Activated naive CD4-positive, alpha-beta T cell treated with anti-CD3 and anti-CD28 coated beads, Interleukin-2, amount 50 U/mL, for 24 hours (primary cell): ENCODE results near the gene C20orf141.
"Not testable (repeated sequence)": the region's sequence is repeated elsewhere in the genome, so short reads cannot be mapped to it uniquely, and the experiment has no call there.

Experiments used
- H3K27ac Mint-ChIP-seq: one replicate; pipeline ENCODE4 v1.8.0; 2021; ENCODE audit warnings: mild to moderate bottlenecking, mixed read lengths
- H3K27me3 Mint-ChIP-seq: one replicate; pipeline ENCODE4 v1.8.0; 2021; ENCODE audit warnings: mixed read lengths
- H3K36me3 Mint-ChIP-seq: one replicate; pipeline ENCODE4 v1.8.0; 2021; ENCODE audit warnings: mixed read lengths
- H3K4me1 Mint-ChIP-seq: one replicate; pipeline ENCODE4 v1.8.0; 2021; ENCODE audit warnings: mixed read lengths
- H3K4me3 Mint-ChIP-seq: one replicate; pipeline ENCODE4 v1.8.0; 2021; ENCODE audit warnings: mild to moderate bottlenecking, mixed read lengths
- H3K9me3 Mint-ChIP-seq: one replicate; pipeline ENCODE4 v1.8.0; 2021; ENCODE audit warnings: mixed read lengths

C20orf141 gene

GRCh38 chr20:2814587-2815051 lies at the start of gene C20orf141:
TSS of gene C20orf141 (plus strand) at chr20:2814987. CDS start at chr20:2815185, 198 bp downstream.
- Mint-ChIP-seq H3K9me3 (peaks cover 9% of the 10 kb centered on the region), H3K27me3 (peaks cover 16% of the 10 kb centered on the region), H3K36me3 (no peaks in the 10 kb centered on the region), H3K27ac (peak within 1 kb of the TSS; percentile 41), H3K4me3 (no peak within 1 kb of the TSS), H3K4me1 (no peaks in the 10 kb centered on the region)

- H3K4me3 Mint-ChIP-seq: no peak overlapping the region
- no peaks in the 10 kb centered on the region for H3K36me3 Mint-ChIP-seq
- peaks cover 6% of the 10 kb centered on the region for H3K4me1 Mint-ChIP-seq
- H3K27me3 Mint-ChIP-seq: peaks cover 2% of the 10 kb centered on the region
- H3K27ac Mint-ChIP-seq: no peak overlapping the region
- no peaks in the 10 kb centered on the region for H3K9me3 Mint-ChIP-seq
Observed at GRCh38 chr20:2767768-2768631, 46.8 kb upstream of the C20orf141 start.

GRCh38 chr20:2768632-2769015 lies 46.2 kb upstream of the C20orf141 start:
- Mint-ChIP-seq H3K4me3 (no peak overlapping the region), H3K9me3 (no peaks in the 10 kb centered on the region), H3K36me3 (no peaks in the 10 kb centered on the region), H3K4me1 (peaks cover 6% of the 10 kb centered on the region), H3K27ac (no peak overlapping the region), H3K27me3 (peaks cover 2% of the 10 kb centered on the region)

- not testable (repeated sequence) for H3K27ac Mint-ChIP-seq, H3K27me3 Mint-ChIP-seq, H3K4me1 Mint-ChIP-seq, H3K9me3 Mint-ChIP-seq, H3K4me3 Mint-ChIP-seq, H3K36me3 Mint-ChIP-seq
Observed at GRCh38 chr20:2770091-2770490, 44.7 kb upstream of the C20orf141 start.

GRCh38 chr20:2771631-2772080 lies 43.1 kb upstream of the C20orf141 start:
- H3K36me3 Mint-ChIP-seq: no peaks in the 10 kb centered on the region
- H3K27me3 Mint-ChIP-seq: peaks cover 2% of the 10 kb centered on the region
- no peaks in the 10 kb centered on the region for H3K9me3 Mint-ChIP-seq
- no peak overlapping the region for H3K4me3 Mint-ChIP-seq
- peaks cover 6% of the 10 kb centered on the region for H3K4me1 Mint-ChIP-seq
- no peak overlapping the region for H3K27ac Mint-ChIP-seq

- Mint-ChIP-seq H3K4me1 (peaks cover 6% of the 10 kb centered on the region), H3K27me3 (no peaks in the 10 kb centered on the region), H3K36me3 (no peaks in the 10 kb centered on the region), H3K9me3 (no peaks in the 10 kb centered on the region), H3K4me3 (no peak overlapping the region), H3K27ac (no peak overlapping the region)
Observed at GRCh38 chr20:2773812-2774211, 41.0 kb upstream of the C20orf141 start.

- H3K4me3 Mint-ChIP-seq: no peak overlapping the region
- peaks cover 6% of the 10 kb centered on the region for H3K4me1 Mint-ChIP-seq
- no peaks in the 10 kb centered on the region for H3K27me3 Mint-ChIP-seq
Observed at GRCh38 chr20:2775139-2775538, 39.6 kb upstream of the C20orf141 start.

GRCh38 chr20:2778602-2779321 lies 36.0 kb upstream of the C20orf141 start:
- no peaks in the 10 kb centered on the region for H3K9me3 Mint-ChIP-seq
- H3K36me3 Mint-ChIP-seq: no peaks in the 10 kb centered on the region
- H3K4me3 Mint-ChIP-seq: no peak overlapping the region
- no peak overlapping the region for H3K27ac Mint-ChIP-seq
- H3K27me3 Mint-ChIP-seq: peaks cover 3% of the 10 kb centered on the region
- H3K4me1 Mint-ChIP-seq: no peaks in the 10 kb centered on the region

More at GRCh38 chr20:2775139-2775538, 39.6 kb upstream of the C20orf141 start:
- H3K27ac Mint-ChIP-seq: no peak overlapping the region
- H3K9me3 Mint-ChIP-seq: no peaks in the 10 kb centered on the region
- no peaks in the 10 kb centered on the region for H3K36me3 Mint-ChIP-seq

GRCh38 chr20:2780948-2781347 lies 33.8 kb upstream of the C20orf141 start:
- no peak overlapping the region for H3K27ac Mint-ChIP-seq
- H3K4me1 Mint-ChIP-seq: no peaks in the 10 kb centered on the region
- no peak overlapping the region for H3K4me3 Mint-ChIP-seq
- H3K36me3 Mint-ChIP-seq: no peaks in the 10 kb centered on the region
- H3K9me3 Mint-ChIP-seq: no peaks in the 10 kb centered on the region
- H3K27me3 Mint-ChIP-seq: peaks cover 3% of the 10 kb centered on the region

GRCh38 chr20:2783908-2784566 lies 30.8 kb upstream of the C20orf141 start:
- H3K9me3 Mint-ChIP-seq: no peaks in the 10 kb centered on the region
- H3K27me3 Mint-ChIP-seq: peaks cover 3% of the 10 kb centered on the region

GRCh38 chr20:2793471-2793870 lies 21.3 kb upstream of the C20orf141 start:
- Mint-ChIP-seq H3K27me3 (peaks cover 12% of the 10 kb centered on the region), H3K4me3 (no peak overlapping the region), H3K9me3 (no peaks in the 10 kb centered on the region), H3K27ac (peak overlapping the region; percentile 1), H3K36me3 (no peaks in the 10 kb centered on the region), H3K4me1 (no peaks in the 10 kb centered on the region)

More at GRCh38 chr20:2783908-2784566, 30.8 kb upstream of the C20orf141 start:
- Mint-ChIP-seq H3K27ac (no peak overlapping the region), H3K4me1 (no peaks in the 10 kb centered on the region), H3K4me3 (no peak overlapping the region), H3K36me3 (peaks cover 2% of the 10 kb centered on the region)

- H3K27me3 Mint-ChIP-seq: peaks cover 19% of the 10 kb centered on the region
- H3K4me3 Mint-ChIP-seq: no peak overlapping the region
- peaks cover 5% of the 10 kb centered on the region for H3K4me1 Mint-ChIP-seq
- peak overlapping the region; percentile 35 for H3K27ac Mint-ChIP-seq
- peaks cover 2% of the 10 kb centered on the region for H3K36me3 Mint-ChIP-seq
- no peaks in the 10 kb centered on the region for H3K9me3 Mint-ChIP-seq
Observed at GRCh38 chr20:2794202-2794748, 20.5 kb upstream of the C20orf141 start.

- Mint-ChIP-seq H3K27ac (no peak overlapping the region), H3K36me3 (peaks cover 2% of the 10 kb centered on the region), H3K9me3 (no peaks in the 10 kb centered on the region), H3K4me1 (peaks cover 12% of the 10 kb centered on the region), H3K4me3 (no peak overlapping the region), H3K27me3 (peaks cover 26% of the 10 kb centered on the region)
Observed at GRCh38 chr20:2794866-2795447, 19.8 kb upstream of the C20orf141 start.

- peaks cover 2% of the 10 kb centered on the region for H3K36me3 Mint-ChIP-seq
- no peak overlapping the region for H3K4me3 Mint-ChIP-seq
- H3K4me1 Mint-ChIP-seq: peaks cover 14% of the 10 kb centered on the region
Observed at GRCh38 chr20:2795451-2795850, 19.3 kb upstream of the C20orf141 start.

More at GRCh38 chr20:2795451-2795850, 19.3 kb upstream of the C20orf141 start:
- Mint-ChIP-seq H3K9me3 (no peaks in the 10 kb centered on the region), H3K27ac (no peak overlapping the region), H3K27me3 (peaks cover 28% of the 10 kb centered on the region)
